ENCODE results near the gene P2RX4. TPM values are rescaled to one million over a fixed set of nuclear protein-coding genes. Genes with fewer than 3 reads are reported as not detected.

Gene P2RX4
- total and polyA plus RNA-seq, 2 of the 8 experiments (the other 6 are each of a cell fraction or from before 2014, with no cell fraction given) = 9.5 to 12.2 TPM

DNA sequence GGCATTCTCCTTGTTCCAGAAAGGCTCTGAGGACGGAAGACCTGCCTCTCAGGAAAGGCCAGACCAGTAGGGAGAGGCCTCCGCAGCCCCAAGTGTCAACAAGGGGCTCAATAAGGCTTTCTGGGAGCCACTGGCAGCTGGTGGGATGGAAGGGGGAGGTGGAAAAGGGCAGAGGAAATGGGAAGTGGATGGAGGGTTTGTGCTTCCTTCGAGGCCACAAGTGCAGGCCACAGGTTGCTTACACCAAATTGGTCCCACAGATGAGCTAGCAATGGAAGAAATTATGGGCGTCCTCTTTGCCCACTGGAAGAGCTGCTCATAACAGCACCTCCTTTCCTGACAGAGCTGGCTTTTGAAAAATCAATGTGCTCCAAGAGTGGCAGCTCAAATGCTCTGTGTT lies 28.2 kb downstream of the P2RX4 start (continued):
- no peak for TF ChIP-seq POU5F1 (IDR thresholded peaks at IDR 0.05; ENCODE audit: low read depth, low read length)
- no peak for TF ChIP-seq JUND (IDR thresholded peaks at IDR 0.05; ENCODE audit: low read length)
